Measurements from ENCODE around the gene TMEM134. TPM values are rescaled to one million over a fixed set of nuclear protein-coding genes. Genes with fewer than 3 reads are reported as not detected.

Gene TMEM134
- total RNA-seq, 1 experiment from 2014 or later: 61.1 TPM

GRCh38 chr11:67452141-67452952 lies 16.7 kb downstream of the TMEM134 start, which contains the start of gene GPR152:
GPR152 (minus strand) TSS chr11:67452729; CDS start chr11:67452724, 5 bp downstream.
- H3K27me3 ChIP-seq (replicated peaks): no peaks in the 10 kb centered on the region; the same call in 1 of the 2 replicates
- no peaks in the 10 kb centered on the region for H3K36me3 ChIP-seq
- DNase-seq (ENCODE audit: low read depth in 1 of 2, low spot score in 2 of 2): no peak
- no peak within 1 kb of the TSS for H3K4me3 ChIP-seq
- H3K4me1 ChIP-seq (replicated peaks): peaks cover 7% of the 10 kb centered on the region
- no peaks in the 10 kb centered on the region; the same call in 1 of the 2 replicates for H3K9me3 ChIP-seq (replicated peaks)
- no peak within 1 kb of the TSS for H3K27ac ChIP-seq

- Histone ChIP-seq H3K4me1 (replicated peaks) (peaks cover 14% of the 10 kb centered on the region), H3K27me3 (replicated peaks) (no peaks in the 10 kb centered on the region), H3K4me3 (no peak overlapping the region), H3K9me3 (replicated peaks) (no peaks in the 10 kb centered on the region; the same call in 1 of the 2 replicates), H3K27ac (no peak overlapping the region), H3K36me3 (no peaks in the 10 kb centered on the region)
- DNase-seq (ENCODE audit: low read depth in 1 of 2, low spot score in 2 of 2): no peak
Observed at GRCh38 chr11:67451658-67451976, 17.4 kb downstream of the TMEM134 start.

DNA sequence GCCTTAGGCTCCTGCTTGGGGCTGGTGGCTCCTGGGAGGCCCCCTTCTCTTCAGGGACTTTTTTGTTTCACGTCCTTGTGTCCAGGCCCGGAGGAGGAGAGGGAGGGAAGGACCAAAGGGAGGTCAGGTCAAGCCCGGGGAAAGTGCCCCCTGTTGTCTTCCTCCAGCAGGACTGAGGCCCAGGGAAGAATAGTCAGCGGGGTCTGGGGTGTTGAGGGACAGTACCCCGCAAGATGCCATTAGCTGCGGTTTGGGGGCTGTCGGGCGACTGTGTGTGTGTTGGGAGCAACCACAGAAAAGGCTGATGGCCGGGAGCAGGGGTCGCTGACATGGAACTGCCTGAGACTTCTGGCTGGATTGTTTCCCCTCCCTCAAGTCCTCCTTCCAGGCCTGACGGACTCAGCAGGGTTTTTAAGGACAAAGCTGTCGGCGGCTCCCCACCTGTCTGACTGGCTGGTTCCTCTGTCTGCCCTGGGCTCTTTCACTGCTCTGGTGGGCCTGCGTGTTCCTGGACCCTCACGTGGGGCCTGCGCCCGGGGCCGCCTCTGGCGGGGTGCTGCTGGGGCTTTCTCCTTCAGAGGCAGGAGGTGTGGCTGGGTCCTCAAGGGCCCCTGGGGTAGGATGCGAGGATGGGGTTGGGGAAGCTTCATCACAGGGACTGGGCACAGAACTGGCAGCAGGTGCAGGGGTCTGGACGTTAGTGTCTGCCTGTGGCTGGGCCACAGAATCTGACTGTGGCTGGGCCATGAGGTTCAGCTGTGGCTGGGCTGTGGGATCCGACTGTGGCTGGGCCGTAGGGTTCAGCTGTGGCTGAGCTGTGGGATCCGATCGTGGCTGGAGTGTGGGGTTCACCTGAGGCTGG lies 18.0 kb downstream of the TMEM134 start:
- H3K36me3 ChIP-seq: no peaks in the 10 kb centered on the region

DNA sequence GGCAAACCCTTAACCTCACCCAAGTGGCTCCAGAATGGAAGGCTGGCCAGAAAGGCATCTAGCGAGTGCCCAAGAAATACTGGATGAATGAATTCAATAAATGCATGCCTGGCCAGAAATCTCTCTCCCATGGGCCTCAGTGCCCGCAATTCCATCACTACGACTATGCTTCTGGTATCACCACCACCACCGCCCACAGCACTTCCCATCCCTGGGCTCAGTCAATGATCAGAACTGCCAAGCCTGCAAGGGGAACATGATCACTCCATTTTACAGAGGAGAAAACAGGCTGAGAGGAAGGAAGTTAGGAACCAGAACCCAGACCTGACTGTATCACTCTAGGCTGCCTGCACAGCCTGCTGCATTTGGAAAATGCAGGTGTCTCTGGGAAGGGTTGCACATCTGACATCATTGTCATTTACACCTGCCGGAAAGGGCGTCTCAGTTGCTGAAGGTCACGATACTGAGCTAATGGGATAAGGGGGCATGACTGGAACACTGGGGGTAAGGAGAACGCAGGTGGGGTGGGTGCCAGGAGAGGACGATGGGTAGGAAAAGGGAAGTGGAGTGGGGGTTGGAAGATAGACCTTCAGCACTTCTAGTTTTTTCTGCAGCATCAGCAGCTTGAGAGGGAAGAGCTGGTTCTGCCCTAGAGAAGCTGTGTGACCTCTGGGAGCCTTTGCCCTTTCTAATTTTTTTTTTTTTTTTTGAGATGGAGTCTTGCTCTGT lies 19.8 kb downstream of the TMEM134 start:
- H3K9me3 ChIP-seq (replicated peaks): no peaks in the 10 kb centered on the region; the same call in 1 of the 2 replicates
- no peak for DNase-seq (ENCODE audit: low read depth in 1 of 2, low spot score in 2 of 2)
- no peaks in the 10 kb centered on the region for H3K27me3 ChIP-seq (replicated peaks)
- no peak overlapping the region for H3K27ac ChIP-seq
- no peak overlapping the region for H3K4me3 ChIP-seq
- no peaks in the 10 kb centered on the region for H3K36me3 ChIP-seq
- H3K4me1 ChIP-seq (replicated peaks): peaks cover 14% of the 10 kb centered on the region

More for the DNA sequence above, 18.0 kb downstream of the TMEM134 start:
- Histone ChIP-seq H3K4me3 (no peak overlapping the region), H3K4me1 (replicated peaks) (peaks cover 14% of the 10 kb centered on the region), H3K27me3 (replicated peaks) (no peaks in the 10 kb centered on the region), H3K9me3 (replicated peaks) (no peaks in the 10 kb centered on the region; the same call in 1 of the 2 replicates), H3K27ac (no peak overlapping the region)
- no peak for DNase-seq (ENCODE audit: low read depth in 1 of 2, low spot score in 2 of 2)

GRCh38 chr11:67448220-67448609 lies 20.8 kb downstream of the TMEM134 start:
- no peaks in the 10 kb centered on the region; the same call in 1 of the 2 replicates for H3K9me3 ChIP-seq (replicated peaks)
- H3K27ac ChIP-seq: no peak overlapping the region
- DNase-seq (ENCODE audit: low read depth in 1 of 2, low spot score in 2 of 2): no peak
- H3K4me3 ChIP-seq: no peak overlapping the region
- no peaks in the 10 kb centered on the region for H3K36me3 ChIP-seq
- no peaks in the 10 kb centered on the region for H3K27me3 ChIP-seq (replicated peaks)
- peaks cover 22% of the 10 kb centered on the region for H3K4me1 ChIP-seq (replicated peaks)

- no peak overlapping the region for H3K27ac ChIP-seq
- H3K27me3 ChIP-seq (replicated peaks): no peaks in the 10 kb centered on the region
- H3K4me3 ChIP-seq: no peak overlapping the region
- H3K9me3 ChIP-seq (replicated peaks): no peaks in the 10 kb centered on the region
- H3K36me3 ChIP-seq: peaks cover 26% of the 10 kb centered on the region
- DNase-seq (ENCODE audit: low read depth in 1 of 2, low spot score in 2 of 2): no peak
- peaks cover 32% of the 10 kb centered on the region for H3K4me1 ChIP-seq (replicated peaks)
Observed at GRCh38 chr11:67445515-67445914, 23.5 kb downstream of the TMEM134 start.

DNA sequence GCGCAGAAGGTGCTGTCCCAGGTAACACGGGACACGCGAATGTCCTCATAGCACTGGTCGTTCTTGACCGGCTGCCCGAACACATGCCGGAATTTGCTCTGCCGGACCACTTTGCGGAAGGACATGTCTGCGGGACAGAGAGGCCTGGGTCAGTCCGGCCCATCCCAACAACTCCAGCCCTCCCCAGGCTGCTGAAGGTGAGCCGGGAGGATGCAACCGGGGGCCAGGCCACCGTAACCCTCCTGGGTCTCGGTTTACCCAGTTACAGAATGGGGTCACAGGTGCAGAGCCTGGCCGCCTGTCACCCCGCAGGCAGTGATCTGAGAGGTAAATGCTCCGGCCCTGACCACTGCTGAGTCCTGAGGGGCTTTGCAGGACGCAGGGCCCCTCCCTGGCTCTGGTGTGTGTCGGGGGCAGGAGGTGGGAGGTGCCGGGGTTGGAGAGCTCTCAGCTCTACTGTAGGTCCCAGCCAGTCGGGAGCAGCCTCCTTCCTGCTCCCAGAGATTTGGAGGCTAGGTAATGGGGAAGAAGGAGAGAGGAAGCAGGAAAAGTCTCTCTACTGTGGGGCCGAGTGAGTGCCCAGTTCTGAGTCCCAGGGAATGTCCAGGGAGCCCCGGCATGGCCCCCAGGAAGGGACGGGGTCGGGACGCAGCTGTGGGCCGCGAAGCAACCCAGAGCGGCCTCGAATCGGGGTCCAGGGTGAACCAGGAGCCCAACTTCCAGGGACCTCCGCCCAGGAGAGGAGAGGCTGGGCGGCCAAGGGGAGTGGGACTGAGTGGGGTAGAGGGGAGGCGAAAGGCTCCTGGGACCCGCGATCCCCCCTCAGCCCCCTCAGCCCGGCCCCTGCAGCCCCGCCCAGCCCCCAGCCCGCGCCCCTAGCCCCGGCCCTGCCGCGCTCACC lies 26.3 kb downstream of the TMEM134 start:
- H3K36me3 ChIP-seq: peaks cover 54% of the 10 kb centered on the region
- DNase-seq (ENCODE audit: low read depth in 1 of 2, low spot score in 2 of 2): peak in 1 of 2 experiments; percentile 42
- peaks cover 30% of the 10 kb centered on the region for H3K4me1 ChIP-seq (replicated peaks)
- H3K27ac ChIP-seq: peak overlapping the region; percentile 73
- H3K4me3 ChIP-seq: peak overlapping the region; percentile 76
- H3K9me3 ChIP-seq (replicated peaks): no peaks in the 10 kb centered on the region
- H3K27me3 ChIP-seq (replicated peaks): no peaks in the 10 kb centered on the region

DNA sequence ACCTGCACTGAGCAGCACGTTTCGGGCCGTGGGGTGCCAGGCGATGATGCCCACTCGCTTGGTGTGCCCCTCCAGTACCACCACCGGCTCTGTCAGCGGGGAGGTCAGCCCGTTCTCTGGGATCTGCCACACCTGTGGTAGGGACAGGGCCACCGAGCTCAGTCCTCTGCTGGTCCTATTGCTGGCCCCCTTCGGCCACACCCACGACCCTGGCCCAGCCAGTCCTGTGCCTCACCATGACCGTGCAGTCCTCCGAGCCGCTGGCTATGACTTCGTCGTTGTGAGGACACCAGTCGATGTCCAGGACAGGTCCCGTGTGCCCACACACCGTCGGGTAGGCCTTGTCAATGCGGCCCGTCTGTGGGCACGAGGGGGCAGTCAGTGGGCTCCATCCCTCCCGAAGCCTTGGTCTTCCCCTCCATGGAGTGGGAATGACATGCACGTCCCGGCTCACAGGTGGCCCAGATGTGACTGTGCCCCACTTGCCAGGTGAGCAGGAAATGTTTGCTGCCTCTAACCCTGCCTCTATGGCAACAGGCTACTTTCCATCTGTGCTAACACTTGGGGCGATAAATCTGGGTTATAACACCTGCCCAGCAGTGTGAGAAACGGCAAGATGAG lies 27.2 kb downstream of the TMEM134 start:
- Histone ChIP-seq H3K36me3 (peaks cover 60% of the 10 kb centered on the region), H3K9me3 (replicated peaks) (no peaks in the 10 kb centered on the region), H3K27ac (no peak overlapping the region), H3K4me3 (peak overlapping the region; percentile 76), H3K4me1 (replicated peaks) (peaks cover 21% of the 10 kb centered on the region), H3K27me3 (replicated peaks) (no peaks in the 10 kb centered on the region)
- no peak for DNase-seq (ENCODE audit: low read depth in 1 of 2, low spot score in 2 of 2)

GRCh38 chr11:67441098-67441563 lies 27.9 kb downstream of the TMEM134 start:
- no peaks in the 10 kb centered on the region for H3K9me3 ChIP-seq (replicated peaks)
- no peak overlapping the region for H3K27ac ChIP-seq
- DNase-seq (ENCODE audit: low read depth in 1 of 2, low spot score in 2 of 2): no peak
- H3K4me3 ChIP-seq: no peak overlapping the region
- no peaks in the 10 kb centered on the region for H3K27me3 ChIP-seq (replicated peaks)
- peaks cover 18% of the 10 kb centered on the region for H3K4me1 ChIP-seq (replicated peaks)
- peaks cover 66% of the 10 kb centered on the region for H3K36me3 ChIP-seq

- H3K4me3 ChIP-seq: no peak overlapping the region
- peaks cover 73% of the 10 kb centered on the region for H3K36me3 ChIP-seq
- no peaks in the 10 kb centered on the region for H3K27me3 ChIP-seq (replicated peaks)
- no peak overlapping the region for H3K27ac ChIP-seq
- DNase-seq (ENCODE audit: low read depth in 1 of 2, low spot score in 2 of 2): no peak
- peaks cover 18% of the 10 kb centered on the region for H3K4me1 ChIP-seq (replicated peaks)
- H3K9me3 ChIP-seq (replicated peaks): no peaks in the 10 kb centered on the region
Observed at GRCh38 chr11:67440229-67441097, 28.6 kb downstream of the TMEM134 start.

GRCh38 chr11:67439321-67440228 lies 29.5 kb downstream of the TMEM134 start:
- Histone ChIP-seq H3K27me3 (replicated peaks) (no peaks in the 10 kb centered on the region), H3K36me3 (peaks cover 82% of the 10 kb centered on the region), H3K27ac (no peak overlapping the region), H3K9me3 (replicated peaks) (no peaks in the 10 kb centered on the region), H3K4me3 (no peak overlapping the region), H3K4me1 (replicated peaks) (peaks cover 18% of the 10 kb centered on the region)
- peak in 1 of 2 experiments; percentile 50 for DNase-seq (ENCODE audit: low read depth in 1 of 2, low spot score in 2 of 2)
